ENCODE data around the gene LRRTM4.

DNA sequence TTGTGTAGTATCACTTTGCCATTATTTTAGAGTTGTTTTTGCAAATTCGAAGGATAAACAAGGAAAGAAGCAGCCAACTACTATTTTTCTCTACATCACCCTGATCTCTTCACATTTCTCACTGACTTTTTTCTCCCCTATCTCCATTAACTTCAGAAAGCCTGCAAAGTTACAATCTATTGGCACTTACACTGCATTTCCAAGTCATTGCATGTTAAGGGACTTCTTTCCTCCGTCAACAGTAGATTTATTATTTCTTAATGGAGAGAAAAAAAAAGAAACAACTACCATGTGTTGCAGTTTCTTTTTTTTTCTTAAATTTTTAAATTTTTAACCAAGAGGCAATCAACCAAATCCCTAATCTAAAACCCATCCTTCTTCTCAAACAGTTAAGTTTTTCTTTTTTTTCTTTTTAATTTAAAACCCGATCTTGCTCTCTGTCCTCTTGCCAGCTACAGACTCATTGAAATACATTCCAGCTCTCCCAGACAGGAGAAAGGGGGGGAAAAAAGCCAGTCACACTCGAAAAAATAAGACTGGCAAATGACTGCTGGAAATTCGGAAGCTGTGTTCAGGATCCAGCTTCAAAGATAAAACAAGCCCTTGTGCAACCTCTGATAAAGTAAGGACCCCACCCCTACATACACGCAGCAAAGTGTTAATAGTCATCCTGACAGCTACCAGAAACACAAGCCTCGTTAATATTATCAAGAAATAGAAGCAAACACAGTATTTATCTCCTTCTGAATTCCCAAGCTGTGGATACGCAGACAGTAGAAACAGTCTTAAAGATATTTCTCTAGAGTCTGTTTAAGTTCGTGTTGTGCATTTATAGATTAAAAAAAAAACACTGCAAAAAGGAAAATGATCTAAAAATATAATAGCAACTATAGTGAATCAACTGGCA is 1.3 kb downstream of the LRRTM4 start:
- TF ChIP-seq, protein P1, sequence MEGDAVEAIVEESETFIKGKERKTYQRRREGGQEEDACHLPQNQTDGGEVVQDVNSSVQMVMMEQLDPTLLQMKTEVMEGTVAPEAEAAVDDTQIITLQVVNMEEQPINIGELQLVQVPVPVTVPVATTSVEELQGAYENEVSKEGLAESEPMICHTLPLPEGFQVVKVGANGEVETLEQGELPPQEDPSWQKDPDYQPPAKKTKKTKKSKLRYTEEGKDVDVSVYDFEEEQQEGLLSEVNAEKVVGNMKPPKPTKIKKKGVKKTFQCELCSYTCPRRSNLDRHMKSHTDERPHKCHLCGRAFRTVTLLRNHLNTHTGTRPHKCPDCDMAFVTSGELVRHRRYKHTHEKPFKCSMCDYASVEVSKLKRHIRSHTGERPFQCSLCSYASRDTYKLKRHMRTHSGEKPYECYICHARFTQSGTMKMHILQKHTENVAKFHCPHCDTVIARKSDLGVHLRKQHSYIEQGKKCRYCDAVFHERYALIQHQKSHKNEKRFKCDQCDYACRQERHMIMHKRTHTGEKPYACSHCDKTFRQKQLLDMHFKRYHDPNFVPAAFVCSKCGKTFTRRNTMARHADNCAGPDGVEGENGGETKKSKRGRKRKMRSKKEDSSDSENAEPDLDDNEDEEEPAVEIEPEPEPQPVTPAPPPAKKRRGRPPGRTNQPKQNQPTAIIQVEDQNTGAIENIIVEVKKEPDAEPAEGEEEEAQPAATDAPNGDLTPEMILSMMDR (IDR thresholded peaks at IDR 0.05), result no peak
- no peak for TF ChIP-seq EZH2 (IDR thresholded peaks at IDR 0.05; ENCODE audit: borderline replicate concordance, insufficient read depth, low read depth, low read length, poor library complexity, severe bottlenecking)
